Fibroblast of skin of scalp (primary cell): ENCODE measurements around the gene MECP2.
"Not testable (repeated sequence)": the region's sequence is repeated elsewhere in the genome, so short reads cannot be mapped to it uniquely, and the experiment has no call there.

Experiments used
- DNase-seq: peaks from one replicate; pipeline ENCODE4 v3.0.0-alpha.2; 2013

Gene MECP2

DNA sequence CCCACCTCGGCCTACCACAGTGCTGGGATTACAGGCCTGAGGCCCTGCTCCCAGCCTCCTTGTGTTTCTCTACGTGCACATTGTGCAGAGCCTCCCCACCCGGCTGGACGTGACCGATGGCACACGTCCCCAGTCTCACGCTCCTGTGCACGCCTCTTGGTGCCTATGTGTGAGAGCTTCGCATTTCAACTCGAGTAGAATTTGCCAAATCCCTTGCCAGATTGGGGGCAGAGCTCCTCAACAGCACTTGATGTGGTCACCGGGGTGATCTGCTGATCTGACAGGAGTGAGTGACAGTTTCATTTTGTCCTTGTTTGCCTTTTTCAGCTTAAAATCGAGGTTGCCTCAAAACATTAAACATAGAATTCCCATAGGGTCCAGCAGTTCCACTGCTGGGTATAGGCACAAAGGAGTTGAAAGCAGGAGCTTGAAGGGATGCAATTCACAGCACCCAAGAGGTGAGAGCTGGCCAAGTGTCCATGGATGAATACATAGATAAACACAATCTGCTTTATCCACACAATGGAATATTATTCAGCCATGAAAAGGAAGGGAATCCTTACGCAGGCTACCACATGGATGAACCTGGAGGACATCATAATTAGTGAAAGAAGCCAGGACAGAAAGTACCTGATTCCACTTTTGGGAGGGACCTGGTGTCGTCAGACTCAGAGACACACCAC, 107.4 kb downstream of the MECP2 start:
- no peak for DNase-seq

DNA sequence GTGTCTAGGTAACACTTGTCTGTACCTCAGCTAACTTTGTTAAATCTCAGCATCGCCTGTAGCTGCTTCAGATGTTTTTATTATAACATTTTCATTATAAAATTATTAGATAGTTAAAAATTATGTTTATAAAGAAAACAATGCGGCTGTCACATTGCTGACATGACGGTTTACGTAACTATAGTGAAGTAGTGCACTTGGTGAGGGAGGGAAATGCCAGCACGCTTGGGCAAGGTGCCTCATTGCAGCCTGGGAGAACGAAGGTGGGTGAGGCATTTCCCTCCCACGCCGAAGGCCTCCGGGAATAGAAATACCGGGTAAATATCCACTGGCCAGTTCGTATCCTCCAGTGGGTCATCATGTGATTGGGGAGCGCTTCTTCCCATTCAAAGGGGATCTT, 109.0 kb downstream of the MECP2 start:
- DNase-seq, result no peak

GRCh38 chrX:153984351-153985178, 113.0 kb downstream of the MECP2 start:
- DNase-seq, result no peak

GRCh38 chrX:153983321-153983801, 114.2 kb downstream of the MECP2 start:
- no peak for DNase-seq

DNA sequence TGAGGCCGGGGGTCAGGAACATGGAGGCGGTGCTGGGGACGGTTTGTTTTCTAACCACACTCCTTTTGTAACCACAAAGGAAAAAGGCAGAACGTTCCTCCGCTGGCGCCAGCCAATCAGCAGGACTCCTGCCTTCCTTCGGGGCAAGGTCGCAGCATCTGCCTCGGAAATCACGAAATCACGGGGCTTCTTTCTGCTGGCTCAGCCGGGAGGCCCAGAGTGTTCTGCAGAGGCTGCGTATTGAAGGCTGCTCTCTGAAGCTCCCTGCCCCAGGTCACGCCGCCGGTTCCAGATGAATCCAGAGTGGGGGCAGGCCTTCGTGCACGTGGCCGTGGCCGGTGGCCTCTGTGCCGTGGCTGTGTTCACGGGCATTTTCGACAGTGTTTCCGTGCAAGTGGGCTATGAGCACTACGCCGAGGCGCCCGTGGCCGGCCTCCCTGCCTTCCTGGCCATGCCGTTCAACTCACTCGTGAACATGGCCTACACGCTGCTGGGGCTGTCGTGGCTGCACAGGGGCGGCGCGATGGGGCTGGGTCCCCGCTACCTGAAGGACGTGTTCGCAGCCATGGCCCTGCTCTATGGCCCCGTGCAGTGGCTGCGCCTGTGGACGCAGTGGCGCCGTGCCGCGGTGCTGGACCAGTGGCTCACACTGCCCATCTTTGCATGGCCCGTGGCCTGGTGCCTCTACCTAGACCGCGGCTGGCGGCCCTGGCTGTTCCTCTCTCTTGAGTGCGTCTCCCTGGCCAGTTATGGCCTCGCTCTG, 115.6 kb downstream of the MECP2 start:
- no peak for DNase-seq

DNA sequence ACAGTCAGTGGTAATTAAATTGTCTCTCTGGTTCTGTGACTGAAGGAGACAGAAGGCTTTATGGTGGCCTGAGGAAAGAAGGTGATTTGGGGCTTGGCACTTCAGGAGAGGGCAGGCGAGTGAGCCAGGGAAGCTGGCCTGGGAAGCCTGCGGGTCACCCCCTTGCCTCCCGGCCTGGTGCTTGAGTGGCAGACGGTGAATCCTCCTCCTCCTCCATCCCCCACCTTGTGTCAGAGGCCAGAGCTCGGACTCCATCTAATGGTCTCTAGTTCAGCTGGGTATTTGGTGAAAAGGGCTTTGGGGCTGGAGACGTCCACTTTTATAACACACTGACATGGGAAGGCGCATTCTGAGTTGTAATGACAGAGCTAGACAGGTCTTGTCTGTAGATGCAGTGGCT, 116.3 kb downstream of the MECP2 start:
- DNase-seq, result no peak

GRCh38 chrX:153980394-153980793, 117.1 kb downstream of the MECP2 start:
- DNase-seq, result not testable (repeated sequence)

DNA sequence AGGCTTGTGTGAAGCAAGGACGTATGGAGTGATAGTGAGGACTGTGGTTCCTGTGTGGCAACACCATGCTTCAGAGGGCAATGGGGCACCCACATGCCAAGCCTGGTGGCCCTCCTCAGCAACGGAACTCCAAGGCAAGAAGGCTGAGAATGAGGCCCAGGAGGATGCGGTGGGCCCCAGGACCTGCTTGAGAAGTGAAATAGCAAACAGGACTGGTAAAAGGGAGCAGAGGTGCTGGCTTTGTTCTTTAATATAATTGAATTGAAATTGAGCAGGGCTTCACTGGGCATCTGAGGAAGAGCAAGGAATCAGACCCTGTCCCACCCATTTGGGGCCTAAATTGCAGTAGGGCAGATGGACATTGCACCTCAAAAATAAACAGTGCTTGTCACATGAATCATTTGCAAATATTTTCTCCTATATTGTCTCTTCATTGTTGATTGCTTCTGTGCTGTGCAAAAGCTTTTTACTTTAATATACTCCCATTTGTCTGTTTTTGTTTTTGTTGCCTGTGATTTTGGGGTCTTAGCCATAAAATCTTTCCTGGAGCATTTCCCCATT, 122.7 kb downstream of the MECP2 start:
- no peak for DNase-seq

GRCh38 chrX:153974003-153974725, 123.4 kb downstream of the MECP2 start:
- no peak for DNase-seq

- DNase-seq, result no peak
Observed at GRCh38 chrX:153973127-153974002, 124.2 kb downstream of the MECP2 start.

DNA sequence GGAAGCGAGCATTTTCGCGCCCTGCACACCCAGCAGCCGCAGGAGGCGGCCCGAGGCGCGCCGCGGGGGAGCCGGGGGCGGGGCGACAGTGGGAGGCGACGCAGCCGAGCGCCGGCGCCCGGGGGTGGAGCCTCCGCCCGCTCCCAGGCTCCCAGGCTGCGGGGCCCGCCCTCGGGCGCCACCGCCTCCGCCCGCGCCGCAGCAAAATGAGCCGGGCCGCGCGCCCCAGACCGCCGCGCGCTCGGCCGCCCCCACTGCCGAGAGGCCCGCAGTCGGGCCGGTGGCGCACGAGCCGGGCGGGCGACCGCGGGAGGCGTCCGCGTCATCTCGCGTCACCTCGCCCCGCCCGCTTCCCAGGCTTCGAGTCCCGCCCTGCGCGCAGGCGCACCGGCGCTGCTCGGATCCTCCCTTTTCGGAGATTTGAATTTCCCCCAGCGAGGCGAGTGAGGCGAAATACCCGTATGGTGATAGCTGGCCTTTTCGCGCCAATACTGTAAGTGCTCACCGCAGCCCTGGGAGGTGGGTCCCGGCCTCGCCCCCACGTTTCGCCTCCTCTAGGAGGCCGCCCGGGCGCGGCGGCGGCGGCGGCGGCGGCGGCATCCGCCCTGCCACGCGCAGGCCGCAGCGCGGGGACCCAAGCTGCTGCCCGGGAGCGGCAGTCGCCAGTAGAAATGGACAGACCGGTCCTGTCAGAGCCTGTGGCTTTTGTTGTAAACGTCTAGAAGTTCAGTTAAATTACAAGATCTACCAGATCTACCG, 125.0 kb downstream of the MECP2 start, which contains the start of gene TMEM187:
TMEM187 (plus strand) TSS at position 387 of the 759 bp plus-strand sequence. CDS start 9,309 bp downstream, outside the sequence.
- DNase-seq, result peak; percentile 90
